ENCODE results near the gene HYAL2. TPM values are rescaled to one million over a fixed set of nuclear protein-coding genes. Genes with fewer than 3 reads are reported as not detected.

The HYAL2 gene
- total RNA-seq, 5 donors from 2014 or later (not counting 1 experiment from before 2014, with no cell fraction given), result 0.50 to 6.8 (median 3.0) TPM

- ChIA-PET CTCF (interaction anchor here in 1 of 2 donors (0.7 to 1.5 kb wide), 5 partner anchors 10 to 201 kb away, joined by 3 to 7 read pairs (median 3); partner anchors contain the start of genes CYB561D2, HYAL3, NAA80 and NPRL2), POLR2A (interaction anchor here (0.6 kb wide), 2 partner anchors 27 to 42 kb away, joined by 3 to 12 read pairs; no protein-coding TSS in a partner anchor)
- Histone ChIP-seq H3K4me3 (ENCODE audit: control insufficient read depth in 1 of 2, extremely low read depth in 1 of 2, low read length in 1 of 2) (peak within 1 kb of the TSS; percentile 52 to 84), H3K36me3 (ENCODE audit: control insufficient read depth in 2 of 2, extremely low read depth in 1 of 2, insufficient read depth in 1 of 2, low read length in 1 of 2) (peaks cover 0 to 5% of the 10 kb centered on the region in 2 donors), H3K4me1 (ENCODE audit: control insufficient read depth in 1 of 2, extremely low read depth in 1 of 2, insufficient read depth in 2 of 2, low read length in 2 of 2) (peaks cover 26 to 78% of the 10 kb centered on the region in 2 experiments), H3K9me3 (no peaks in the 10 kb centered on the region), H3K27ac (ENCODE audit: low read length) (peak within 1 kb of the TSS; percentile 97), H3K27me3 (replicated peaks in 1 of 2; ENCODE audit: control insufficient read depth in 2 of 2, extremely low read depth in 1 of 2, insufficient read depth in 2 of 2, low read length in 1 of 2) (no peaks in the 10 kb centered on the region)
- H3K4me3 Mint-ChIP-seq, result peak within 1 kb of the TSS; percentile 86 to 90 (median 88)
- H3K27ac Mint-ChIP-seq, result peak within 1 kb of the TSS; percentile 94 to 95
- DNase-seq (peak in 31 of 35 experiments; percentile 19 to 76 (median 50)), ATAC-seq (replicated peaks in 1 of 4) (peak; percentile 5 to 20 (median 10))
- under 1% methylated on average over 82 of the region's 85 CpGs for WGBS (ENCODE audit: insufficient coverage)
- peaks cover 42 to 58% (median 49%) of the 10 kb centered on the region in 3 donors for H3K4me1 Mint-ChIP-seq
- H3K9me3 Mint-ChIP-seq, result no peaks in the 10 kb centered on the region
- H3K27me3 Mint-ChIP-seq, result no peaks in the 10 kb centered on the region
- H3K36me3 Mint-ChIP-seq, result no peaks in the 10 kb centered on the region
These were observed 18.1 kb upstream of the HYAL2 start, which contains the start of gene RASSF1 for GRCh38 chr3:50340448-50341329. Gene RASSF1, minus strand, starts transcription at chr3:50340836. Its CDS starts 31 bp downstream, at chr3:50340805.

- H3K4me3 ChIP-seq (ENCODE audit: control insufficient read depth in 1 of 2, extremely low read depth in 1 of 2, low read length in 1 of 2), result peak overlapping the region; percentile 52 to 84
- H3K4me3 Mint-ChIP-seq, result peak overlapping the region; percentile 86 to 90 (median 88)
- ChIA-PET POLR2A (no interaction called here), CTCF (interaction anchor here in 1 of 2 donors (0.7 to 1.5 kb wide), 5 partner anchors 10 to 202 kb away, joined by 3 to 7 read pairs (median 3); partner anchors contain the start of genes CYB561D2, HYAL3, NAA80 and NPRL2)
- peak overlapping the region; percentile 93 to 95 for H3K27ac Mint-ChIP-seq
- H3K36me3 Mint-ChIP-seq, result no peaks in the 10 kb centered on the region
- ATAC-seq (replicated peaks in 1 of 4), result no peak
- no peaks in the 10 kb centered on the region for H3K9me3 ChIP-seq
- no peaks in the 10 kb centered on the region for H3K27me3 Mint-ChIP-seq
- H3K9me3 Mint-ChIP-seq, result no peaks in the 10 kb centered on the region
- peak overlapping the region; percentile 97 for H3K27ac ChIP-seq (ENCODE audit: low read length)
- H3K27me3 ChIP-seq (replicated peaks in 1 of 2; ENCODE audit: control insufficient read depth in 2 of 2, extremely low read depth in 1 of 2, insufficient read depth in 2 of 2, low read length in 1 of 2), result no peaks in the 10 kb centered on the region
- 7% methylated on average over 8 of the region's 9 CpGs for WGBS (ENCODE audit: insufficient coverage)
- H3K36me3 ChIP-seq (ENCODE audit: control insufficient read depth in 2 of 2, extremely low read depth in 1 of 2, insufficient read depth in 1 of 2, low read length in 1 of 2), result peaks cover 0 to 5% of the 10 kb centered on the region in 2 donors
- no peak for DNase-seq
- peaks cover 46 to 60% (median 51%) of the 10 kb centered on the region in 3 donors for H3K4me1 Mint-ChIP-seq
- peaks cover 25 to 78% of the 10 kb centered on the region in 2 experiments for H3K4me1 ChIP-seq (ENCODE audit: control insufficient read depth in 1 of 2, extremely low read depth in 1 of 2, insufficient read depth in 2 of 2, low read length in 2 of 2)
These were observed 17.6 kb upstream of the HYAL2 start for GRCh38 chr3:50340147-50340447.

GRCh38 chr3:50339485-50340146, 17.1 kb upstream of the HYAL2 start:
- POLR2A ChIA-PET, result no interaction called here
- Mint-ChIP-seq H3K9me3 (no peaks in the 10 kb centered on the region), H3K27me3 (no peaks in the 10 kb centered on the region), H3K36me3 (no peaks in the 10 kb centered on the region), H3K4me1 (peaks cover 51 to 60% (median 54%) of the 10 kb centered on the region in 3 donors), H3K4me3 (peak overlapping the region; percentile 86 to 90 (median 88)), H3K27ac (peak overlapping the region; percentile 93 to 95)
- Histone ChIP-seq H3K27me3 (replicated peaks in 1 of 2; ENCODE audit: control insufficient read depth in 2 of 2, extremely low read depth in 1 of 2, insufficient read depth in 2 of 2, low read length in 1 of 2) (no peaks in the 10 kb centered on the region), H3K27ac (ENCODE audit: low read length) (peak overlapping the region; percentile 97), H3K4me1 (ENCODE audit: control insufficient read depth in 1 of 2, extremely low read depth in 1 of 2, insufficient read depth in 2 of 2, low read length in 2 of 2) (peaks cover 25 to 79% of the 10 kb centered on the region in 2 experiments), H3K36me3 (ENCODE audit: control insufficient read depth in 2 of 2, extremely low read depth in 1 of 2, insufficient read depth in 1 of 2, low read length in 1 of 2) (peaks cover 0 to 6% of the 10 kb centered on the region in 2 donors), H3K4me3 (ENCODE audit: control insufficient read depth in 1 of 2, extremely low read depth in 1 of 2, low read length in 1 of 2) (peak overlapping the region; percentile 52 to 84), H3K9me3 (no peaks in the 10 kb centered on the region)
- ATAC-seq (replicated peaks in 1 of 4) (no peak), DNase-seq (no peak)
- 51% methylated on average over 8 of the region's 14 CpGs for WGBS (ENCODE audit: insufficient coverage)
- CTCF ChIA-PET, result interaction anchor here in 1 of 2 donors (0.7 to 1.5 kb wide), 4 partner anchors 11 to 172 kb away, joined by 3 to 7 read pairs (median 4); partner anchors contain the start of genes CYB561D2, HYAL3, NAA80 and NPRL2

- ATAC-seq (replicated peaks in 1 of 4) (no peak), DNase-seq (no peak)
- Histone ChIP-seq H3K27ac (ENCODE audit: low read length) (peak overlapping the region; percentile 97), H3K27me3 (replicated peaks in 1 of 2; ENCODE audit: control insufficient read depth in 2 of 2, extremely low read depth in 1 of 2, insufficient read depth in 2 of 2, low read length in 1 of 2) (no peaks in the 10 kb centered on the region), H3K36me3 (ENCODE audit: control insufficient read depth in 2 of 2, extremely low read depth in 1 of 2, insufficient read depth in 1 of 2, low read length in 1 of 2) (peaks cover 0 to 10% of the 10 kb centered on the region in 2 donors), H3K9me3 (no peaks in the 10 kb centered on the region), H3K4me1 (ENCODE audit: control insufficient read depth in 1 of 2, extremely low read depth in 1 of 2, insufficient read depth in 2 of 2, low read length in 2 of 2) (peaks cover 29 to 85% of the 10 kb centered on the region in 2 experiments), H3K4me3 (ENCODE audit: control insufficient read depth in 1 of 2, extremely low read depth in 1 of 2, low read length in 1 of 2) (peak overlapping the region; percentile 35 to 84)
- Mint-ChIP-seq H3K4me1 (peaks cover 57 to 66% (median 60%) of the 10 kb centered on the region in 3 donors), H3K9me3 (no peaks in the 10 kb centered on the region), H3K4me3 (peak overlapping the region; percentile 86 to 90 (median 88)), H3K27ac (peak overlapping the region; percentile 93 to 95), H3K27me3 (no peaks in the 10 kb centered on the region), H3K36me3 (no peaks in the 10 kb centered on the region)
- ChIA-PET CTCF (interaction anchor here in 1 of 2 donors (0.7 to 1.4 kb wide), 2 partner anchors 40 to 173 kb away, joined by 4 to 7 read pairs; partner anchors contain the start of genes HYAL3 and NAA80), POLR2A (no interaction called here)
- WGBS (ENCODE audit: insufficient coverage), result 31% methylated on average over 4 of the region's 5 CpGs
These were observed 16.4 kb upstream of the HYAL2 start for GRCh38 chr3:50338965-50339364.

GRCh38 chr3:50337175-50337861, 14.8 kb upstream of the HYAL2 start:
- Histone ChIP-seq H3K9me3 (no peaks in the 10 kb centered on the region), H3K4me1 (ENCODE audit: control insufficient read depth in 1 of 2, extremely low read depth in 1 of 2, insufficient read depth in 2 of 2, low read length in 2 of 2) (peaks cover 32 to 95% of the 10 kb centered on the region in 2 experiments), H3K36me3 (ENCODE audit: control insufficient read depth in 2 of 2, extremely low read depth in 1 of 2, insufficient read depth in 1 of 2, low read length in 1 of 2) (peaks cover 0 to 16% of the 10 kb centered on the region in 2 donors), H3K27me3 (replicated peaks in 1 of 2; ENCODE audit: control insufficient read depth in 2 of 2, extremely low read depth in 1 of 2, insufficient read depth in 2 of 2, low read length in 1 of 2) (no peaks in the 10 kb centered on the region), H3K4me3 (ENCODE audit: control insufficient read depth in 1 of 2, extremely low read depth in 1 of 2, low read length in 1 of 2) (peak overlapping the region; percentile 68 to 84), H3K27ac (ENCODE audit: low read length) (peak overlapping the region; percentile 97)
- under 1% methylated on average over 77 of the region's 79 CpGs for WGBS (ENCODE audit: insufficient coverage)
- Mint-ChIP-seq H3K36me3 (peaks cover under 1% of the 10 kb centered on the region), H3K4me1 (peaks cover 63 to 71% (median 71%) of the 10 kb centered on the region in 3 donors), H3K27me3 (no peaks in the 10 kb centered on the region), H3K4me3 (peak overlapping the region; percentile 86 to 90 (median 88)), H3K9me3 (no peaks in the 10 kb centered on the region), H3K27ac (peak overlapping the region; percentile 93 to 95)
- CTCF ChIA-PET, result interaction anchor here (0.5 to 2.1 kb wide), 17 partner anchors 9 to 397 kb away, joined by 3 to 16 read pairs (median 4); partner anchors contain the start of genes CISH (in 1 of the 2), CYB561D2 (in 1 of the 2), GNAI2 (in 1 of the 2) and HYAL3 (in 1 of the 2)
- POLR2A ChIA-PET, result interaction anchor here (0.6 to 2.9 kb wide), 7 partner anchors 10 to 1421 kb away, joined by 3 to 11 read pairs (median 4); partner anchors contain the start of genes GNAI2 (in 1 of the 2), HYAL3 (in 1 of the 2), MANF (in 1 of the 2) and NAA80 (in 1 of the 2)
- ATAC-seq (replicated peaks in 1 of 4), result peak; percentile 77 to 84 (median 80)
- peak; percentile 80 to 97 (median 90) for DNase-seq
